Calu3 (cell line): ENCODE results near the gene CHSY3. TPM values are rescaled to one million over a fixed set of nuclear protein-coding genes. Genes with fewer than 3 reads are reported as not detected.

Experiments
- BruUV-seq: library from RNA; stranded (reverse); fragments of 400-500 nt; replicated peaks from 2 replicates; lab custom pipeline; 2021; lab: Mats Ljungman, UMichigan
- CTCF ChIA-PET: fragments of 300-600 bp; sonication (Branson Sonifier 250); formaldehyde crosslinking; loops from one replicate; lab custom pipeline; 2022; ENCODE audit warnings: antibody characterized with exemption; lab: Charles Lee
- DNase-seq: peaks from one replicate; pipeline ENCODE4 v3.0.0; 2022
- H3K27ac Mint-ChIP-seq: one replicate; pipeline ENCODE4 v1.8.0; 2022; ENCODE audit warnings: mixed read lengths; ENCODE audit not compliant: unreplicated experiment
- H3K27me3 Mint-ChIP-seq: one replicate; pipeline ENCODE4 v1.8.0; 2022; ENCODE audit warnings: mixed read lengths; ENCODE audit not compliant: unreplicated experiment
- H3K36me3 Mint-ChIP-seq: one replicate; pipeline ENCODE4 v1.8.0; 2022; ENCODE audit warnings: mild to moderate bottlenecking, moderate library complexity, mixed read lengths; ENCODE audit not compliant: insufficient read depth, unreplicated experiment
- H3K4me1 Mint-ChIP-seq: one replicate; pipeline ENCODE4 v1.8.0; 2022; ENCODE audit warnings: mild to moderate bottlenecking, low read depth, mixed read lengths; ENCODE audit not compliant: unreplicated experiment
- H3K4me3 Mint-ChIP-seq: one replicate; pipeline ENCODE4 v1.8.0; 2022; ENCODE audit warnings: mild to moderate bottlenecking, low read depth, moderate library complexity, mixed read lengths; ENCODE audit not compliant: unreplicated experiment
- H3K9me3 Mint-ChIP-seq: one replicate; pipeline ENCODE4 v1.8.0; 2022; ENCODE audit warnings: low read depth, mixed read lengths; ENCODE audit not compliant: unreplicated experiment
- intact Hi-C: fragments of 100-400 bp; cut with micrococcal nuclease; formaldehyde crosslinking; loops from one replicate; pipeline ENCODE4 v1.10.0; 2022; ENCODE audit not compliant: unreplicated experiment
- total RNA-seq: library from RNA; stranded (reverse); gene quantifications from 2 replicates; pipeline ENCODE4 v1.2.3, GENCODE V29; 2022
- TF ChIP-seq, protein P1 (sequence below): fragments of 200-600 bp; IDR thresholded peaks from one replicate; pipeline ENCODE4 v1.8.0; 2022; ENCODE audit warnings: antibody characterized with exemption; ENCODE audit not compliant: unreplicated experiment

CHSY3 gene
- total RNA-seq, 1 experiment from 2014 or later, result 1.5 TPM

DNA sequence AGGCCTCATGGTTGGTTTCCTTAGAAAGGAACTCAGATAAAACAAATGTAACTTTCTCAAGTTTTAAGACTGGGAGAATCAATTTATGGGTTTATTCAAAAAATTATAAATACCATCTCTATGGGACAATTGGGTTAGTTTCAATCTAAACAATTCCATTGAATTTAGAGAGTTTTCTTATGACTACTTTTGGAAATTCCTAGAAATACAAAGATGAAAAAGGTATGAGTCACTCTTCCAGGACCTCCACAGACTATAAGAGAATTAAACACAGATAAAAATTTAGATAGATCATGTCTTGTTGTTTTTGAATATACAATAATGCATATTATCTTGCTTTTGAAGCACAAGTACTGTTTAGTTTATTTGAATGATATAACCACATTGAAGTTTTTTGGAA, 188.7 kb downstream of the CHSY3 start:
- DNase-seq, result no peak
- CTCF ChIA-PET, result no interaction called here
- H3K27me3 Mint-ChIP-seq, result no peaks in the 10 kb centered on the region
- intact Hi-C loops, result no loop called here
- TF ChIP-seq, protein P1, sequence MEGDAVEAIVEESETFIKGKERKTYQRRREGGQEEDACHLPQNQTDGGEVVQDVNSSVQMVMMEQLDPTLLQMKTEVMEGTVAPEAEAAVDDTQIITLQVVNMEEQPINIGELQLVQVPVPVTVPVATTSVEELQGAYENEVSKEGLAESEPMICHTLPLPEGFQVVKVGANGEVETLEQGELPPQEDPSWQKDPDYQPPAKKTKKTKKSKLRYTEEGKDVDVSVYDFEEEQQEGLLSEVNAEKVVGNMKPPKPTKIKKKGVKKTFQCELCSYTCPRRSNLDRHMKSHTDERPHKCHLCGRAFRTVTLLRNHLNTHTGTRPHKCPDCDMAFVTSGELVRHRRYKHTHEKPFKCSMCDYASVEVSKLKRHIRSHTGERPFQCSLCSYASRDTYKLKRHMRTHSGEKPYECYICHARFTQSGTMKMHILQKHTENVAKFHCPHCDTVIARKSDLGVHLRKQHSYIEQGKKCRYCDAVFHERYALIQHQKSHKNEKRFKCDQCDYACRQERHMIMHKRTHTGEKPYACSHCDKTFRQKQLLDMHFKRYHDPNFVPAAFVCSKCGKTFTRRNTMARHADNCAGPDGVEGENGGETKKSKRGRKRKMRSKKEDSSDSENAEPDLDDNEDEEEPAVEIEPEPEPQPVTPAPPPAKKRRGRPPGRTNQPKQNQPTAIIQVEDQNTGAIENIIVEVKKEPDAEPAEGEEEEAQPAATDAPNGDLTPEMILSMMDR, result no peak
- no TSS peak for BruUV-seq
- no peaks in the 10 kb centered on the region for H3K4me1 Mint-ChIP-seq
- no peak overlapping the region for H3K27ac Mint-ChIP-seq
- H3K36me3 Mint-ChIP-seq, result no peaks in the 10 kb centered on the region
- peaks cover 4% of the 10 kb centered on the region for H3K9me3 Mint-ChIP-seq
- H3K4me3 Mint-ChIP-seq, result no peak overlapping the region

- Mint-ChIP-seq H3K4me3 (no peak overlapping the region), H3K4me1 (no peaks in the 10 kb centered on the region), H3K36me3 (no peaks in the 10 kb centered on the region), H3K27ac (no peak overlapping the region), H3K9me3 (peaks cover 4% of the 10 kb centered on the region), H3K27me3 (no peaks in the 10 kb centered on the region)
- TF ChIP-seq, protein P1, result no peak
- CTCF ChIA-PET, result no interaction called here
- intact Hi-C loops, result no loop called here
- no peak for DNase-seq
- no TSS peak for BruUV-seq
Measured at GRCh38 chr5:130096483-130096882, 192.2 kb downstream of the CHSY3 start.

DNA sequence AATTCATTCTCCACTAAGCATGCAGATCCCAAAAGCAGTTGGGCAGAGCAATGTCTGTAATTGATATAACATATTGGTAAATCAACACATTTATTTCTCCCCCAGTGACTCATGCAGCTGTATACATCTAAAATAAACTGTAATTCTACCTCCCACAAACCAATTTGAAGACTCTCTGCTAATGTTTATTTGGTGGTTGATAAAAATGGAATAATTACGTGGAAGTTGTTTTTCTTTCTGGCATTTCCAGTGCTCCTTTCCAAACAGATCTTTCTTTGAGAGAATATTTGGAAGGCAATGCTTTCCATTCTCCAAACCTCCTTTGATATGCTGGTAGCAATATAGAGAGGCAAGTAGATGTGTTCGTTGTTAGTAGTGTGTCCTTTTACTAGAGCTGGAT, 194.7 kb downstream of the CHSY3 start:
- Mint-ChIP-seq H3K36me3 (no peaks in the 10 kb centered on the region), H3K27me3 (no peaks in the 10 kb centered on the region), H3K27ac (no peak overlapping the region), H3K4me1 (no peaks in the 10 kb centered on the region), H3K9me3 (no peaks in the 10 kb centered on the region), H3K4me3 (no peak overlapping the region)
- CTCF ChIA-PET, result no interaction called here
- TF ChIP-seq, protein P1, result no peak
- no TSS peak for BruUV-seq
- intact Hi-C loops, result no loop called here
- no peak for DNase-seq

DNA sequence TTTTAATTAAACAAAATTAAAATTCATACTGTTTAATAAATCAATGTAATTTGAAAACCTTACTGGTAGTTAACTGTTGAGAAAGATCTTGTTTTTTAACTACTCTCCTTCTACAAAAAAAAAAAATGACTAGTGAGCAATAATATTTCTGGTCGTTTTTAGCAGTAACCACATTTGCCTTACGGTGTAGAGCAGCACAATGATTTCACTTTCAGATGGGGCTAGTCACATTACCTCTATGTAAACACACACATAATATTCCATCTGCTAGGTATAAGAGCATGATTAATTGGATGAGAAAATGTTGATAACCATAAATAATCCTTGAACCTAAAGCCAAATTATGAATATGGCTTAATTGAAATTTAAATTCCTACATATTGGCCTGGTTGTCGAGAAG, 198.1 kb downstream of the CHSY3 start:
- no TSS peak for BruUV-seq
- Mint-ChIP-seq H3K36me3 (no peaks in the 10 kb centered on the region), H3K27ac (no peak overlapping the region), H3K27me3 (no peaks in the 10 kb centered on the region), H3K4me1 (no peaks in the 10 kb centered on the region), H3K4me3 (no peak overlapping the region), H3K9me3 (no peaks in the 10 kb centered on the region)
- DNase-seq, result no peak
- TF ChIP-seq, protein P1, result no peak
- CTCF ChIA-PET, result no interaction called here
- intact Hi-C loops, result no loop called here

DNA sequence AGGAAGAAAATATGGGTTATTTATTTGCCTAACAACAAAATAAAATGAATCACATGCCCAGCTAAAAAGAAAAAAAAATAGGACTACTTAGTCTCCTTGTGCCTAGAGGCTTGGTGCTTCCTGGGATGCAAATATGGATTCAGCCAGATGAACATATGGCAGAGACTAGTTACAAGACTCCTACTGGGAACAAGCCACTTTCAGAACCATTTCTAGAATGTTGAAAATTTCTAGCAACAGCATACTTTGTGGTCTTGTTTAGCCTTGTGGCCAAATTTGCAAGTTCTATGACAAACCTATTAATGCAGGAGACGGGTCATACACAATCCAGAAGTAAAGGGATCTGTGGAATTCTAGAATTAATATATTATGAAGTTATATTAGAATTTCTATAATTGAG, 198.7 kb downstream of the CHSY3 start:
- no peaks in the 10 kb centered on the region for H3K4me1 Mint-ChIP-seq
- no peaks in the 10 kb centered on the region for H3K27me3 Mint-ChIP-seq
- no peaks in the 10 kb centered on the region for H3K9me3 Mint-ChIP-seq
- no peaks in the 10 kb centered on the region for H3K36me3 Mint-ChIP-seq
- no peak overlapping the region for H3K4me3 Mint-ChIP-seq
- intact Hi-C loops, result no loop called here
- H3K27ac Mint-ChIP-seq, result no peak overlapping the region
- TF ChIP-seq, protein P1, result no peak
- no TSS peak for BruUV-seq
- CTCF ChIA-PET, result no interaction called here
- DNase-seq, result no peak
